Measurements from ENCODE around the gene ZFHX3. TPM values are rescaled to one million over a fixed set of nuclear protein-coding genes. Genes with fewer than 3 reads are reported as not detected.
"Not testable (repeated sequence)": the region's sequence is repeated elsewhere in the genome, so short reads cannot be mapped to it uniquely, and the experiment has no call there.

The ZFHX3 gene
- total and polyA plus RNA-seq, 2 donors (not counting 1 experiment from before 2014, with no cell fraction given), result 4.7 to 7.3 TPM

DNA sequence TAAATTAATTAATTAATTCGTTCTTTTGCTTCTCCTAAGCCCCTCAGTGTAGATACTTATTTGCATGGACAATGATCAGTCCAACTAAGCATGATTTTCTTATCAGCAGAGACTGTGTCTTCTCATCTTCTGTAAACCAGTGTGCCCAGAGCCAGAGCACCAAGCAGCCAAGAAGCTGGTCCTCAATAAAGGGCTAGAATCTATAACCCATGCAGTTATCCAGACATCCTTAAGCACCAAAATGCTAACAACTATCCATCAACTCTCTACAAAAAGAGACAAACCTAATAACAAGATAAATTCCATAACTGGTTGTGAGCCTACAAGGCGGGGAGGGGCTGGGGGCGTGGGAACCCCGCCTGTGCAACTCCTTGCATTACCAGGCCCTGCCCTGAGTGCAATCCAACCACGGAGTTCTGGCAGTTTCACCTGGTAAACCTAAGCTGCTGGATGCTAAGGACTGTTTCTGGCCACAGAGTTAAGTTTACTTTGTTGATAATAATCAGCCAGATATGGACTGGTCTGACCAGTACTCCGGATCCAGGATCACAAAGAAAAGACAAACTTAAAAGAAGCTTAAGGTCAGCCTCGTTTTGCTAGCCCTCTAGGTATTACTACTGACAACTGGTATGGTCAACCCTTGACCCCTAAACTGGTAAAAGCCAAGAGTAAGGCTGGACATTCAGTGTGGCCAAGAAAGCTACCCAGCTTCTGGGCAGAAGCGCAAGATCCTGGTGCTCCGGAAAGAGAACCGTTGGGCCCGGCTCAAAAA, 51.5 kb downstream of the ZFHX3 start:
- no peaks in the 10 kb centered on the region for H3K9me3 ChIP-seq (ENCODE audit: control insufficient read depth, insufficient read depth, low read depth, low read length)
- H3K27me3 ChIP-seq (ENCODE audit: control insufficient read depth, insufficient read depth, low read length), result no peaks in the 10 kb centered on the region
- H3K27ac ChIP-seq (ENCODE audit: insufficient read depth, low read length), result no peak overlapping the region
- H3K9ac ChIP-seq (ENCODE audit: insufficient read depth, low read length), result no peak overlapping the region
- H2AFZ ChIP-seq (ENCODE audit: low read length), result no peak overlapping the region
- no peak overlapping the region for H3K4me2 ChIP-seq (ENCODE audit: extremely low read depth, insufficient read depth, low read length)
- no peak overlapping the region for H3K4me3 ChIP-seq (replicated peaks in 1 of 4; ENCODE audit: control extremely low read depth in 1 of 4, insufficient read depth in 1 of 4, low read depth in 3 of 4, low read length in 4 of 4)
- H4K20me1 ChIP-seq (ENCODE audit: control insufficient read depth, extremely low read depth, insufficient read depth, low read length), result no peaks in the 10 kb centered on the region
- no peak for DNase-seq (ENCODE audit: low read depth in 2 of 2)
- H3K36me3 ChIP-seq (ENCODE audit: control insufficient read depth, insufficient read depth, low read length), result no peaks in the 10 kb centered on the region
- peaks cover 91% of the 10 kb centered on the region for H3K79me2 ChIP-seq (ENCODE audit: control insufficient read depth, insufficient read depth, low read length)
- TF ChIP-seq EZH2 (IDR thresholded peaks at IDR 0.05; ENCODE audit: low read length, missing control alignments), result no peak
- TF ChIP-seq, protein P1, sequence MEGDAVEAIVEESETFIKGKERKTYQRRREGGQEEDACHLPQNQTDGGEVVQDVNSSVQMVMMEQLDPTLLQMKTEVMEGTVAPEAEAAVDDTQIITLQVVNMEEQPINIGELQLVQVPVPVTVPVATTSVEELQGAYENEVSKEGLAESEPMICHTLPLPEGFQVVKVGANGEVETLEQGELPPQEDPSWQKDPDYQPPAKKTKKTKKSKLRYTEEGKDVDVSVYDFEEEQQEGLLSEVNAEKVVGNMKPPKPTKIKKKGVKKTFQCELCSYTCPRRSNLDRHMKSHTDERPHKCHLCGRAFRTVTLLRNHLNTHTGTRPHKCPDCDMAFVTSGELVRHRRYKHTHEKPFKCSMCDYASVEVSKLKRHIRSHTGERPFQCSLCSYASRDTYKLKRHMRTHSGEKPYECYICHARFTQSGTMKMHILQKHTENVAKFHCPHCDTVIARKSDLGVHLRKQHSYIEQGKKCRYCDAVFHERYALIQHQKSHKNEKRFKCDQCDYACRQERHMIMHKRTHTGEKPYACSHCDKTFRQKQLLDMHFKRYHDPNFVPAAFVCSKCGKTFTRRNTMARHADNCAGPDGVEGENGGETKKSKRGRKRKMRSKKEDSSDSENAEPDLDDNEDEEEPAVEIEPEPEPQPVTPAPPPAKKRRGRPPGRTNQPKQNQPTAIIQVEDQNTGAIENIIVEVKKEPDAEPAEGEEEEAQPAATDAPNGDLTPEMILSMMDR (conservative IDR thresholded peaks at IDR 0.05 in 1 of 2, IDR thresholded peaks at IDR 0.05 in 1 of 2; ENCODE audit: low read depth in 1 of 2, low read length in 2 of 2), result no peak
- peaks cover 6% of the 10 kb centered on the region for H3K4me1 ChIP-seq (ENCODE audit: control insufficient read depth, extremely low read depth, insufficient read depth, low read length)

GRCh38 chr16:72995882-72996270, 52.1 kb downstream of the ZFHX3 start:
- not testable (repeated sequence) for H2AFZ ChIP-seq (ENCODE audit: low read length); H3K4me1 ChIP-seq (ENCODE audit: control insufficient read depth, extremely low read depth, insufficient read depth, low read length); H4K20me1 ChIP-seq (ENCODE audit: control insufficient read depth, extremely low read depth, insufficient read depth, low read length); H3K27ac ChIP-seq (ENCODE audit: insufficient read depth, low read length); H3K4me2 ChIP-seq (ENCODE audit: extremely low read depth, insufficient read depth, low read length); DNase-seq (ENCODE audit: low read depth in 2 of 2); H3K9ac ChIP-seq (ENCODE audit: insufficient read depth, low read length); H3K4me3 ChIP-seq (replicated peaks in 1 of 4; ENCODE audit: control extremely low read depth in 1 of 4, insufficient read depth in 1 of 4, low read depth in 3 of 4, low read length in 4 of 4); H3K9me3 ChIP-seq (ENCODE audit: control insufficient read depth, insufficient read depth, low read depth, low read length); H3K36me3 ChIP-seq (ENCODE audit: control insufficient read depth, insufficient read depth, low read length); H3K27me3 ChIP-seq (ENCODE audit: control insufficient read depth, insufficient read depth, low read length)
- peaks cover 89% of the 10 kb centered on the region for H3K79me2 ChIP-seq (ENCODE audit: control insufficient read depth, insufficient read depth, low read length)

DNA sequence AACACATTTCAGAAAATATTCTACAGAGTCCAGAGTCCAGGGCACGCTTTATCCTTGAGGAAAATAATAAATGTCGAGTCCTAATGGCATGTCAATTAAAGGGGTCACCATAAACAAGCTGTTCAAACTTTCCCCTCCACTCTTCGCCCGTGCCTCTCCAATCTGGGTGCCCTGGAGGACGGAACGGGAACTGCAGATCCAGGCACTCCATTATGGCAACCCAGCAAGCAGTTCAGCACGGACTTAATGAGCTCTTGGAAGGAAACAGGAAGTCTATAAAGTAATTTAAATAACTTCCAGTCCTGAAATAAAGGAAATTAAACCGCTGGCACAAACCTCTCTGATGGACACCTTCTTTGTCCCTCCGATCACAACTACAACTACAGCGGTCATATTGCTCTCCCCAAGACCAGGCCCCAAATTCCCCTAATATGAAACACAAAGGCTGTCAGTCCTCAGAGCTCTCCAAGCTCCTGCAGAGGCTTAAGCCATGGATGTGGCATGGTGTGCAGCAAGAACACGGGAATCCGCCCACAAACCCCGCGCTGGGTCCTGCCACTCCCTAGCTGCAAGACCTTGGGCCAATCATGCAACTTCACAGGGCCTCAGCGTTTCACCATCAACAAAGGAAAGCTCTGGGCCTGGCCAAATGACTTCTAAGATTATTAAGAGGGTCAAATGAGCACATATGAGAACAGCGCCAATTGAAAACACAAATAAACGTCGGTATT, 52.6 kb downstream of the ZFHX3 start:
- TF ChIP-seq, protein P1 (conservative IDR thresholded peaks at IDR 0.05 in 1 of 2, IDR thresholded peaks at IDR 0.05 in 1 of 2; ENCODE audit: low read depth in 1 of 2, low read length in 2 of 2), result peak; percentile 34 to 55
- TF ChIP-seq EZH2 (IDR thresholded peaks at IDR 0.05; ENCODE audit: low read length, missing control alignments), result no peak
- no peaks in the 10 kb centered on the region for H4K20me1 ChIP-seq (ENCODE audit: control insufficient read depth, extremely low read depth, insufficient read depth, low read length)

More for the DNA sequence above, 52.6 kb downstream of the ZFHX3 start:
- Histone ChIP-seq H3K9ac (ENCODE audit: insufficient read depth, low read length) (no peak overlapping the region), H3K27me3 (ENCODE audit: control insufficient read depth, insufficient read depth, low read length) (no peaks in the 10 kb centered on the region), H3K27ac (ENCODE audit: insufficient read depth, low read length) (no peak overlapping the region), H3K9me3 (ENCODE audit: control insufficient read depth, insufficient read depth, low read depth, low read length) (no peaks in the 10 kb centered on the region), H3K4me1 (ENCODE audit: control insufficient read depth, extremely low read depth, insufficient read depth, low read length) (peaks cover 13% of the 10 kb centered on the region), H3K4me3 (replicated peaks in 1 of 4; ENCODE audit: control extremely low read depth in 1 of 4, insufficient read depth in 1 of 4, low read depth in 3 of 4, low read length in 4 of 4) (no peak overlapping the region), H3K36me3 (ENCODE audit: control insufficient read depth, insufficient read depth, low read length) (no peaks in the 10 kb centered on the region), H3K4me2 (ENCODE audit: extremely low read depth, insufficient read depth, low read length) (no peak overlapping the region), H2AFZ (ENCODE audit: low read length) (no peak overlapping the region), H3K79me2 (ENCODE audit: control insufficient read depth, insufficient read depth, low read length) (peaks cover 88% of the 10 kb centered on the region)
- no peak for DNase-seq (ENCODE audit: low read depth in 2 of 2)

Data from fibroblast of lung (primary cell).